ENCODE measurements around the gene EPG5.

DNA sequence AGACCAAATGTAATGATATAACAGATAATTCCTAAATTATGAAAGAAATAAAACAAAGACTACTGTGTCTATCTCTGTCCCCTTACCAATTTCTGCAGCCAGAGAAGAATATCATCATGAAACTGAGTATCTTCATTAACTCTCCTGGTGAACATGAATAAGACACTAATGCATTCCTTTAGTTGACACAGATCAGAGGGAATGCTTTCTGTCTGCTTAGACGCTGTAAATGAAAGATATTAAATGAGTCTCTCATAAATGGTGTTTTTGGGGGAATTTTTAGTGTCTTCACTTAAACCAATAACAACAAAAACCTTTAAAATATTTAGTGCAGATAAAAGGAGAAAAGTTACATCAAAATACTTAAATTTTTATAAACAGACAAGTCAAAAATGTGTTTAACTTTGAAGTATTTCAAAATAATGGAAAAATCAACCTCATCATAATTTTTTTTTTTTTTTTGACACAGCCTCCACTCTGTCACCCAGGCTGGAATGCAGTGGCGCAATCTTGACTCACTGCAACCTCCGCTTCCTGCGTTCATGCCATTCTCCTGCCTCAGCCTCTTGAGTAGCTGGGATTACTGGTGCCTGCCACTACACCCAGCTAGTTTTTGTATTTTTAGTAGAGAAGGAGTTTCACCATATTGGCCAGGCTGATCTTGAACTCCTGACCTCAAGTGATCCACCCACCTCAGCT is 16.0 kb downstream of the EPG5 start:
- TF ChIP-seq, protein P1, sequence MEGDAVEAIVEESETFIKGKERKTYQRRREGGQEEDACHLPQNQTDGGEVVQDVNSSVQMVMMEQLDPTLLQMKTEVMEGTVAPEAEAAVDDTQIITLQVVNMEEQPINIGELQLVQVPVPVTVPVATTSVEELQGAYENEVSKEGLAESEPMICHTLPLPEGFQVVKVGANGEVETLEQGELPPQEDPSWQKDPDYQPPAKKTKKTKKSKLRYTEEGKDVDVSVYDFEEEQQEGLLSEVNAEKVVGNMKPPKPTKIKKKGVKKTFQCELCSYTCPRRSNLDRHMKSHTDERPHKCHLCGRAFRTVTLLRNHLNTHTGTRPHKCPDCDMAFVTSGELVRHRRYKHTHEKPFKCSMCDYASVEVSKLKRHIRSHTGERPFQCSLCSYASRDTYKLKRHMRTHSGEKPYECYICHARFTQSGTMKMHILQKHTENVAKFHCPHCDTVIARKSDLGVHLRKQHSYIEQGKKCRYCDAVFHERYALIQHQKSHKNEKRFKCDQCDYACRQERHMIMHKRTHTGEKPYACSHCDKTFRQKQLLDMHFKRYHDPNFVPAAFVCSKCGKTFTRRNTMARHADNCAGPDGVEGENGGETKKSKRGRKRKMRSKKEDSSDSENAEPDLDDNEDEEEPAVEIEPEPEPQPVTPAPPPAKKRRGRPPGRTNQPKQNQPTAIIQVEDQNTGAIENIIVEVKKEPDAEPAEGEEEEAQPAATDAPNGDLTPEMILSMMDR (IDR thresholded peaks at IDR 0.05 in 4 of 5, conservative IDR thresholded peaks at IDR 0.05 in 1 of 5) = no peak
- no peak for TF ChIP-seq POLR2A (IDR thresholded peaks at IDR 0.05)
